BJ (cell line): ENCODE results near the gene ABHD1. TPM values are rescaled to one million over a fixed set of nuclear protein-coding genes. Genes with fewer than 3 reads are reported as not detected.

Experiments
- CTCF ChIA-PET: fragments of 350-600 bp; formaldehyde crosslinking; extraction: SDS; loops from one replicate; lab custom pipeline; 2021; ENCODE audit warnings: antibody characterized with exemption, inconsistent platforms; lab: Yijun Ruan, JAX
- POLR2A ChIA-PET: fragments of 300-600 bp; sonication (Branson Sonifier 250); formaldehyde crosslinking; extraction: SDS; loops from one replicate; lab custom pipeline; 2021; ENCODE audit warnings: antibody characterized with exemption; lab: Charles Lee
- DNase-seq: peaks from one replicate; pipeline ENCODE4 v3.0.0-alpha.2; 2011; ENCODE audit warnings: low read depth
- H3K27me3 ChIP-seq: 2 replicates; pipeline ENCODE4 v1.6.0; 2011; ENCODE audit warnings: low read length; ENCODE audit not compliant: control insufficient read depth, insufficient read depth
- H3K36me3 ChIP-seq: 2 replicates; pipeline ENCODE4 v1.5.1; 2011; ENCODE audit warnings: low read length; ENCODE audit not compliant: control insufficient read depth, insufficient read depth
- H3K4me3 ChIP-seq: 2 replicates; pipeline ENCODE4 v1.5.1; 2011; ENCODE audit warnings: low read depth, mild to moderate bottlenecking, control low read depth, low read length
- polyA plus RNA-seq: library from polyadenylated mRNA; depleted of rRNA; stranded (reverse); fragments of >200 nt; gene quantifications from 2 replicates; pipeline ENCODE4 v1.2.3, GENCODE V29; 2011
- TF ChIP-seq, protein P1 (sequence below): IDR thresholded peaks from 2 replicates; pipeline ENCODE4 v1.5.1; 2011; ENCODE audit warnings: low read depth, mild to moderate bottlenecking, control low read depth, inconsistent platforms, low read length, moderate library complexity; ENCODE audit not compliant: insufficient read depth

ABHD1 gene
- polyA plus RNA-seq, 1 experiment = not detected

DNA sequence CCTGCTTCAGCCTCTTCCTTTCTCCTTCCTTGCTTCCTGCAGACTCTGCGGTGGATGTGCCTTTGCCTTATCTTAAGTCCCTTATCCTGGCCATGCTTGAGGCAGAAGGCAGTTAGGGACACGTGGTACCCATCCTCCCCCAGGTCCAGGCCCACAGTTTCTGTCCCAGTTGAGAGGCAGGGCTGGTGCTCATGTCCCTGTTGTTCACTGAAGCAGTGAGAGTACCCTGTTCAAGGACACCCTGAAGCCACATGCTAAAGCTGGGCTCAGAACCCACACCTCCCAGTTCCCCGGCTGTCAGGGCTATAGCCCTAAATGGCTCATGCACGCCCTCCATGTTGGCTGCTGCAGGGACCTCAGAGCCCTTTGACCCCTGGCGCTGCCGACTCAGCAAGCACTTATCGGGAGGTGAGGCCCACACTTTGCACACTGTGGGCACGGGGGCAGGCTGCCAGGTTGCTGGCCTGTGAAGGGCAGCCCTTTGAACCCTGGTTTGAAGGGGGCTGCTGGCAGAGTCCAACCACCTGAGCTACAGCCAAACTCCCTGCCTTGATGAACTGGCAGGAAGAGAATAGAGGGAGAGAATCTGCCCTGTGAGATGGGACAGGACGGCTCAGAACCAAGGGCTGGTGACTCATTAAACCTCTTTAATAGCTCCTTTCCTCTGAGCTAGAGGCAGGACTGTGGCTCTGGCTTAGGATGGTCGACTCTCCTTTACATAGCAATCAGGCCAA is 30.8 kb upstream of the ABHD1 start:
- no peak for DNase-seq
- no peaks in the 10 kb centered on the region for H3K36me3 ChIP-seq
- no peaks in the 10 kb centered on the region for H3K27me3 ChIP-seq
- CTCF ChIA-PET = interaction anchor here (0.9 to 5.5 kb wide), 4 partner anchors 99 to 218 kb away, joined by 3 to 38 read pairs (median 6); no protein-coding TSS in a partner anchor
- H3K4me3 ChIP-seq = no peak overlapping the region
- TF ChIP-seq, protein P1, sequence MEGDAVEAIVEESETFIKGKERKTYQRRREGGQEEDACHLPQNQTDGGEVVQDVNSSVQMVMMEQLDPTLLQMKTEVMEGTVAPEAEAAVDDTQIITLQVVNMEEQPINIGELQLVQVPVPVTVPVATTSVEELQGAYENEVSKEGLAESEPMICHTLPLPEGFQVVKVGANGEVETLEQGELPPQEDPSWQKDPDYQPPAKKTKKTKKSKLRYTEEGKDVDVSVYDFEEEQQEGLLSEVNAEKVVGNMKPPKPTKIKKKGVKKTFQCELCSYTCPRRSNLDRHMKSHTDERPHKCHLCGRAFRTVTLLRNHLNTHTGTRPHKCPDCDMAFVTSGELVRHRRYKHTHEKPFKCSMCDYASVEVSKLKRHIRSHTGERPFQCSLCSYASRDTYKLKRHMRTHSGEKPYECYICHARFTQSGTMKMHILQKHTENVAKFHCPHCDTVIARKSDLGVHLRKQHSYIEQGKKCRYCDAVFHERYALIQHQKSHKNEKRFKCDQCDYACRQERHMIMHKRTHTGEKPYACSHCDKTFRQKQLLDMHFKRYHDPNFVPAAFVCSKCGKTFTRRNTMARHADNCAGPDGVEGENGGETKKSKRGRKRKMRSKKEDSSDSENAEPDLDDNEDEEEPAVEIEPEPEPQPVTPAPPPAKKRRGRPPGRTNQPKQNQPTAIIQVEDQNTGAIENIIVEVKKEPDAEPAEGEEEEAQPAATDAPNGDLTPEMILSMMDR = no peak
- POLR2A ChIA-PET = interaction anchor here (0.5 kb wide), 1 partner anchor 554 kb away, joined by 3 read pairs; no protein-coding TSS in a partner anchor

DNA sequence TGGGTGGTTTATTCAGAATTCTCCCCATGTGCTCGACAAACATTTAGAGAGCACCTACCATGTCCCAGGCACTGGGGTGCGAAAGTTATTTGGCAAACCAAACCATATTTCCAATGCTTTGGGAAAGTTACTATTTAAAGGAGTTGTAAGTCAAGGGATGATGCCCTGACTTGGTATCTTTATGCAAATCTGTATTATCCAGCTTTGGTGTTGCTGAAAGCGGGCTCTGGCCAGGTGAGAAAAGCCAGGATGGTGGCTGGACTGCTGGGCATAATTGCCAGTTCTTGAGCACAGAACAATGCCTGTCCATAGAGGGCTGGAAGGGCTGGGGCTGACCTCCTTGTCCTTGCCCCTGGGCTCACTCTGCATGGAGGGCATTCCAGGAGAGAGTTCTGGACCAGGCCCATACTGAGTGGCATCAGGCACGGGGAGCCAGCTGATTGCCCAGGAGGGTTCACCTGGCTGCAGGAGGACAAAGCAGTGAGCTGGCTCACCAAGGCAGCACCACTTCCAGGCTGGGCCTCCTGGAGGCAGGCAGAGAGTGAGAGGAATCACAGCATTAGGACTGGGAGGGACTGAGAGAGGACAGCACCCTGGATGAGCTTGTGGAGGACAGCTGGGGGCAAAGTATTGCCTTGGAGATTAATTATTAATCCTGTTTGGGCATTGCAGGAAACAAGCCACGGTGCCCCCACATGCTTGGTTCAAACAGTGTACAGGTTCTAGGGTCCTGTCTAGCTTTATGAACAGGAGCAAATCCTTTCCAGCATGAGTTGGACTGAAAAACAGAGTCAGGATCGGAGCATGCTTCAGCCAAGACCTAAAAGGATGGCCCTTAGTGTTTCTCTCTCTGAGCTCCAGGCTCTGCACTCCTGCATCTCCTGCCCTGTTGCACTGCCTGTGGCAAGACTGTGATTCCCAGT is 29.9 kb upstream of the ABHD1 start:
- Histone ChIP-seq H3K27me3 (no peaks in the 10 kb centered on the region), H3K4me3 (no peak overlapping the region), H3K36me3 (no peaks in the 10 kb centered on the region)
- ChIA-PET POLR2A (no interaction called here), CTCF (interaction anchor here (0.8 to 5.5 kb wide), 6 partner anchors 76 to 210 kb away, joined by 3 to 38 read pairs (median 4); no protein-coding TSS in a partner anchor)
- TF ChIP-seq, protein P1 = no peak
- no peak for DNase-seq

DNA sequence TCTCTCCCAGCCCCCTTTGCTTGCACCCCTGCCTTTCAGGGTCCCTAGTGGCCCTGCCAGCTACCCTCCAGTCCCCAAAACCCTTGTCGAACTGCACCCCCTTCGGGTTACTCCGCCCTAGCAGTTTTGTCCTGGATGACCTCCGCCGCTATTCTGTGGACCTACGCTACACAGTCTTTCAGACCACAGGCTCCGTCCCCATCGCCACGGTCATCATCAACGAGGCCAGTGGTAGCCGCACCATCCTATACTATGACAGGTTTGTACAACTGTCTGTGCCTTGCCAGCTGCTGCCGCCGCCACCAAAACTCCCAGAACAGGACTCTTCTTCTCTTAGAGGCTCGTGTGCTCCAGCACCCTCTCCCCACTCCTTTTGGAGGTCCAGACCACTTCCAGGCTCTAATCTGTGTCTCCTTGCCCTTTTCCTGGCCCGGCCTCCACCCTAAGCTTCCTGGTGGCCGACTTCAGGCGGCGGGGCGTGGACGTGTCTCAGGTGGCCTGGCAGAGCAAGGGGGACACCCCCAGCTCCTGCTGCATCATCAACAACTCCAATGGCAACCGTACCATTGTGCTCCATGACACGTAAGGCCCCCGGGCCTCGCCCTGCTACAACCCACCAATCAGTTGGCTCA is 29.1 kb upstream of the ABHD1 start:
- TF ChIP-seq, protein P1 = no peak
- no peaks in the 10 kb centered on the region for H3K36me3 ChIP-seq
- no peak overlapping the region for H3K4me3 ChIP-seq
- no peaks in the 10 kb centered on the region for H3K27me3 ChIP-seq
- DNase-seq = no peak
- POLR2A ChIA-PET = no interaction called here
- CTCF ChIA-PET = interaction anchor here (0.6 to 5.5 kb wide), 7 partner anchors 52 to 209 kb away, joined by 3 to 38 read pairs (median 5); no protein-coding TSS in a partner anchor

DNA sequence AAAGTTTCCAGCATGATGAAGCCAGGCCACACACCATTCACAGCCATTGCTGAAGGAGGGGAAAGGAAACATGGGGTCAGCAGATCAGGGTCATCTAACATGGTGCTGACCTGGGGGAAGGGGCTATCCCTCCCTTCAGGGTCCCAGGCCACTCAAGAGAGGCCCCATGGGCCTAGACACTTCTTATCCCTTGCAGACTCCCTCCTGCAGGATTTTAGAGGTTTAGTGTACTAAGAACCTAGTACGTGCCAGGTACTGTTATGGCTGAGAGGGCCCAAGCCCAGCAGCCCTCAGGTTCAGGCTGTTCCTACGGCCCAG is 28.2 kb upstream of the ABHD1 start:
- Histone ChIP-seq H3K4me3 (no peak overlapping the region), H3K36me3 (no peaks in the 10 kb centered on the region), H3K27me3 (no peaks in the 10 kb centered on the region)
- TF ChIP-seq, protein P1 = no peak
- POLR2A ChIA-PET = interaction anchor here (0.6 kb wide), 1 partner anchor 76 kb away, joined by 3 read pairs; no protein-coding TSS in a partner anchor
- CTCF ChIA-PET = interaction anchor here (0.8 to 5.5 kb wide), 4 partner anchors 75 to 184 kb away, joined by 3 to 38 read pairs (median 6); no protein-coding TSS in a partner anchor
- no peak for DNase-seq
